GM21528 (cell line): Measurements from ENCODE around the gene MX2.

Source experiments
- ATAC-seq: cut with Tn5 transposase; IDR thresholded peaks from one replicate; pipeline ENCODE4 v1.9.1; 2021; ENCODE audit warnings: mild to moderate bottlenecking, moderate library complexity; ENCODE audit not compliant: unreplicated experiment, low FRiP score

Gene MX2

GRCh38 chr21:41363370-41364270 is 1.8 kb downstream of the MX2 start:
- ATAC-seq: no peak

GRCh38 chr21:41364308-41364707 is 2.5 kb downstream of the MX2 start:
- no peak for ATAC-seq

GRCh38 chr21:41365377-41366107 is 3.7 kb downstream of the MX2 start:
- ATAC-seq: no peak

- ATAC-seq: no peak
Observed at GRCh38 chr21:41366522-41367151, 4.8 kb downstream of the MX2 start.

GRCh38 chr21:41367301-41367944 is 5.6 kb downstream of the MX2 start:
- ATAC-seq: peak; percentile 6

GRCh38 chr21:41367945-41368734 is 6.3 kb downstream of the MX2 start:
- peak; percentile 71 for ATAC-seq

GRCh38 chr21:41368735-41369104 is 6.9 kb downstream of the MX2 start:
- no peak for ATAC-seq

GRCh38 chr21:41369105-41369919 is 7.5 kb downstream of the MX2 start:
- no peak for ATAC-seq

- no peak for ATAC-seq
Observed at GRCh38 chr21:41369920-41370839, 8.4 kb downstream of the MX2 start.

- ATAC-seq: no peak
Observed at GRCh38 chr21:41370840-41371684, 9.2 kb downstream of the MX2 start.

- no peak for ATAC-seq
Observed at GRCh38 chr21:41371685-41372030, 9.8 kb downstream of the MX2 start.

- ATAC-seq: no peak
Observed at GRCh38 chr21:41373253-41373652, 11.4 kb downstream of the MX2 start.

GRCh38 chr21:41373763-41374162 is 11.9 kb downstream of the MX2 start:
- ATAC-seq: no peak

- no peak for ATAC-seq
Observed at GRCh38 chr21:41374177-41374712, 12.4 kb downstream of the MX2 start.

GRCh38 chr21:41374867-41375533 is 13.2 kb downstream of the MX2 start:
- no peak for ATAC-seq

GRCh38 chr21:41375875-41376274 is 14.0 kb downstream of the MX2 start:
- no peak for ATAC-seq

GRCh38 chr21:41377715-41378114 is 15.9 kb downstream of the MX2 start:
- ATAC-seq: no peak
